GM20000 (cell line): ENCODE measurements around the gene SSX1.
"Not testable (repeated sequence)": the region's sequence is repeated elsewhere in the genome, so short reads cannot be mapped to it uniquely, and the experiment has no call there.

Experiments
- DNase-seq: peaks from one replicate; pipeline ENCODE4 v3.0.0; 2012; ENCODE audit warnings: low spot score
- CTCF ChIP-seq: IDR thresholded peaks from 2 replicates; pipeline ENCODE4 v1.5.1; 2012; ENCODE audit warnings: mild to moderate bottlenecking, control low read depth; ENCODE audit errors: extremely low read depth, missing control alignments

Gene SSX1, protein sequence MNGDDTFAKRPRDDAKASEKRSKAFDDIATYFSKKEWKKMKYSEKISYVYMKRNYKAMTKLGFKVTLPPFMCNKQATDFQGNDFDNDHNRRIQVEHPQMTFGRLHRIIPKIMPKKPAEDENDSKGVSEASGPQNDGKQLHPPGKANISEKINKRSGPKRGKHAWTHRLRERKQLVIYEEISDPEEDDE

GRCh38 chrX:48255062-48255796 lies at the start of gene SSX1:
Gene SSX1, plus strand, starts transcription at chrX:48255392. Its CDS starts 1,850 bp downstream, at chrX:48257242.
- DNase-seq: not testable (repeated sequence)

- DNase-seq: not testable (repeated sequence)
These were observed 40.9 kb upstream of the SSX1 start for GRCh38 chrX:48214341-48214740.

- not testable (repeated sequence) for DNase-seq
These were observed 31.0 kb upstream of the SSX1 start for GRCh38 chrX:48224196-48224595.

DNA sequence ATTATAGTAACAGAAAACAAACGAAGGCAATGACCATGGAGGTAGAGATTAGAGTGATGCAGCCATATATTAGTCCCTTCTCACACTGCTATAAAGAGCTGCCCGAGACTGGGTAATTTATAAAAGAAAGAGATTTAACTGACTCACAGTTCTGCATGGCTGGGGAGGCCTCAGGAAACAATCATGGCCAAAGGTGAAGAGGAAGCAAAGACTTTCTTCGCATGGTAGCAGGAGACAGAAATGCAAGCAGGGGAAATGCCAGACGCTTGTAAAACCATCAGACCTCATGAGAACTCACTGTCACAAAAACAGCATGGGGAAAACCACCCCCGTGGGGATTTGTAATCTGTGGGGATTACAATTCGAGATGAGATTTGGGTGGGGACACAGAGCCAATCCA lies 2.2 kb upstream of the SSX1 start:
- not testable (repeated sequence) for DNase-seq

GRCh38 chrX:48274365-48274764 lies 19.2 kb downstream of the SSX1 start:
- not testable (repeated sequence) for DNase-seq

DNA sequence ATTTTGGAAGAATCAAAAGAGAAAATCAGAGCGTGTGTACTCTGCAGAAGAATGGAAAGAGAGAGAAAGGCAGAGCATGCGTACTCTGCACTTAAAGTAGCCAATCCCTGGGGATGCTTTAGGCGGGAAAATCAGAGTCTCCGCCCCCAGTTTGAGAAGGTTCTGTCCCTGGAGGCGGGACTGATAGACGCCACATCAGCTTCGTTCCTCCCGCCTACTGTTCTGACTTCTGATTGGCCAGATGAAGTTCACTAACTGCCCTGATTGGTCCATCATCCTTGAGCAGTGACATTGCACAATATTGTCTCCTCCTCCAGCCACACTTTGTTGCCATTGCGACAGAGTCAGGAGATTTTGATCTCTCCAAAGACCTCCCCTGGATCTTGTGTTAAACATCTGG lies 23.8 kb downstream of the SSX1 start:
- DNase-seq: no peak
- TF ChIP-seq CTCF: no peak

GRCh38 chrX:48280729-48281128 lies 25.5 kb downstream of the SSX1 start:
- not testable (repeated sequence) for DNase-seq

GRCh38 chrX:48306175-48306574 lies 51.0 kb downstream of the SSX1 start:
- DNase-seq: no peak
- TF ChIP-seq CTCF: no peak

GRCh38 chrX:48313996-48314395 lies 58.8 kb downstream of the SSX1 start:
- not testable (repeated sequence) for DNase-seq
